HFF-Myc (cell line): ENCODE results near the gene INTS14.

Experiments
- DNase-seq: peaks from one replicate; pipeline ENCODE4 v3.0.0-alpha.2; 2011; ENCODE audit warnings: low read depth; ENCODE audit errors: extremely low read depth
- H3K4me3 ChIP-seq: replicated peaks from 2 replicates; pipeline ENCODE4 v1.5.1; 2011; ENCODE audit warnings: low read depth, mild to moderate bottlenecking, control low read depth, low read length
- CTCF ChIP-seq: IDR thresholded peaks from 2 replicates; pipeline ENCODE4 v1.5.1; 2012; ENCODE audit warnings: mild to moderate bottlenecking, low read depth, low read length, control low read depth; ENCODE audit errors: missing control alignments

Gene INTS14

GRCh38 chr15:65610871-65611718 is at the start of gene INTS14:
TSS of gene INTS14 (minus strand) at chr15:65611131. CDS start at chr15:65607380, 3,751 bp downstream.
- peak; percentile 84 for DNase-seq
- TF ChIP-seq CTCF = peak; percentile 41
- H3K4me3 ChIP-seq = peak within 1 kb of the TSS; percentile 76

- DNase-seq = no peak
- no peak overlapping the region for H3K4me3 ChIP-seq
- no peak for TF ChIP-seq CTCF
Measured at GRCh38 chr15:65659502-65660052, 48.6 kb upstream of the INTS14 start.

- no peak for TF ChIP-seq CTCF
- no peak overlapping the region for H3K4me3 ChIP-seq
- no peak for DNase-seq
Measured at GRCh38 chr15:65655457-65655856, 44.5 kb upstream of the INTS14 start.

GRCh38 chr15:65655026-65655425 is 44.1 kb upstream of the INTS14 start:
- no peak for TF ChIP-seq CTCF
- DNase-seq = no peak
- no peak overlapping the region for H3K4me3 ChIP-seq

GRCh38 chr15:65653801-65654521 is 43.0 kb upstream of the INTS14 start:
- no peak for TF ChIP-seq CTCF
- DNase-seq = no peak

GRCh38 chr15:65653341-65653740 is 42.4 kb upstream of the INTS14 start:
- no peak for DNase-seq
- H3K4me3 ChIP-seq = no peak overlapping the region
- no peak for TF ChIP-seq CTCF

More at GRCh38 chr15:65653801-65654521, 43.0 kb upstream of the INTS14 start:
- H3K4me3 ChIP-seq = no peak overlapping the region
